ENCODE data around the gene SIRT2.
"Not testable (repeated sequence)": the region's sequence is repeated elsewhere in the genome, so short reads cannot be mapped to it uniquely, and the experiment has no call there.

Gene SIRT2

DNA sequence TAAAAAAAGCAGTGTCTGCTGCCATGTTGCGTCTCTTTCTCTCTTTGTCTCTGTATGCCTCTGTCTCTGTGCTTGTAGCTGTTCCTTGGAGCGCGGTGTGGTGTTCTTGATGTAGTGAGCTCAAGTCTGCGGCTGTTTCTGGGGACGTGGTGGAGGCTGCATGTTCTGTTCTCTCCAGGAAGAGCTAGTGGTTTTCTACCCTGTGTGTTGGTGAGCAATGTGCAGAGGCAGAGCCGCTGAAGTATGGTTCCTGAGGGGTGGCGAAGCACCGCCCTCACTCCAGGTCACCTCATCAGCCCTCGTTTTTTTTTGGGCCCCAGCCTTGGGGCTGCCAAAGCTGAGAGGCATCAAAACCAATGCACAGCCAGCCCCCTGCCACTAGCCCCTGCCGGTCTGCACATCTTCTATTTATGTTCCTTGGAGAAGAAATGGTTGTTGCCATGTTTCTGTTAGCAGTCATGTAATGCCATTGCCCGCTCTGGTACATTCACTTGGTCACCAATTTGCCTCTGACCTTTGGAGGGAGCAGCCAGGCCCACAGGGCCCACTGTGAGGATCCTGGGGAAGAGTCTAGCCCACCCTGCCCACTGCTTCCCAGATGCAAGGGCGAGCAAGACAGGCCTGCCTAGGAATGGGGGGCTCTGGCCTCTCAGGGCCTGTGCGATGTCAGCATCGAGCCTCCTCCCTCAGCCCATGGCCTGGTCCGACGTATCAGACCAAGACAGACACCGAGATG lies 56.8 kb downstream of the SIRT2 start:
- DNase-seq: no peak

DNA sequence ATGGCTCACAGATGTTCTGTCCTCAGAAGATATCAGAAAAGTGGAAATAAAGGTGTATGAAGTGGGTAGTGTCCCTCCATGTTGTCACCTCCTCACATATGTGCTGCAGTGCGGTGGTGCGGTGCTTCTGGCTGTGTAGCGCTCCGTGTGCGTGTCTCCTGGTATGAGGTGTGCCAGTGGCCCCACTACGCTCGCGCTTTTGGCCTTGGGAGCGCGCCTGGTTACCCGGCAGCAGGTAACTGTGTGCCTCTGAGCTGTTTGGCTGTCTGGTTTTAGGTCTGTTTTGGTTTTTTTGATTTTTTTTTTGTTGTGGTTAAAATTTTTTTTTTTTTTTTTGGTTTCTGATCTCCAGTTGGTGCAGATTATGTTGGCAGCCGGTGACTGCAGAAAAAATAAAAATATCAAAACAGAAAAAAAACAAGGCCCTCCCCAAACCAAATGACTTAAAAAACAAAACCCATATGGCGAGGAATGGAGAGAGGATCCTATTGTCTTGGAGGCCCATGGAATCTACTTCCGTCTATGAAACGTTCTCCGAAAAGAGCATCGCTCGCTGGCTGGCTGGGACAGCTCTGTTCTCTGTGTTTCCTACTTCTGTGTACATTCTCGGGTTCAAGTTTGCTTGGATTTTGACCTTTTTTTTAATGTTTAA lies 57.5 kb downstream of the SIRT2 start:
- no peak for DNase-seq

GRCh38 chr19:38841180-38841766 lies 58.1 kb downstream of the SIRT2 start:
- DNase-seq: no peak

GRCh38 chr19:38840583-38840968 lies 58.8 kb downstream of the SIRT2 start:
- DNase-seq: no peak

- no peak for DNase-seq
Observed at GRCh38 chr19:38839816-38840582, 59.4 kb downstream of the SIRT2 start.

GRCh38 chr19:38838986-38839761 lies 60.2 kb downstream of the SIRT2 start:
- no peak for DNase-seq

DNA sequence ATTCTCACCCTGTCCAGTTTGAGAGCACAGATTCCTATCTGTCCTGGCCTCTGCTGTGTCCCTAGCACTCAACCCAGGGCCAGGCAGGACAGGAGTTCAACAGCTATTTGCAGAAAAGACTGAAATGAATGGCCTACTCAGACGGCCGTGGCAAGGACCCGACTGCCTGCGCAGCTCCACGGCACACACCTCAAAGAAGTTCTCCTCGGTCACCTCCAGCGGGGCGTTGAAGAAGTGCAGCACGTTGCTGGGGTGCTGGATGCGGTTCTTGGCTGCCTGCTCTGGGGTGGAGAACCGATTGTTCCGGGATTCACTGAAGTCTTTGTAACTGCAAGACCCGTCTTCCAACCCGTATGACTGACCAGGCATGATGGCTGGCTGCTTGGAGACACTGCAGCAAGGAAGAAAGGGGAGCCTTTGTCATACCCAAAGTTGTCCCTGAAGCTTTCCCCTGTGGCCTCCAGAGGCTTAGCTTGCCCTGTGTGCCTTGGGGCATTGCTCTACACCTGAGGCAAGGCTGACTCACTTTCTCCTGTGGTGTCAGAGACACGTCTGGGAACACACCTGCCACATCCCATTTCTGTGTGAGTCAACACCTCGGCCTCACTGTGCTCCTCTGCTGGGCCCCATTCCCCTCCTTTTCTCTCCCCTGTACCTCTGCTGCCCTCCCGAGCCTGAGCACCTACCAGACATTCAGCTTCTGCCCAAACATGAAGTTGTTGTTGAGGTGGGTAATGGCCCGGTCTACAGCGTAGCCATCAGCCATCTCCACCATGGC lies 61.0 kb downstream of the SIRT2 start:
- DNase-seq: no peak

- peak; percentile 25 for DNase-seq
Observed at GRCh38 chr19:38837656-38838121, 61.7 kb downstream of the SIRT2 start.

GRCh38 chr19:38836983-38837626 lies 62.3 kb downstream of the SIRT2 start:
- DNase-seq: no peak

DNA sequence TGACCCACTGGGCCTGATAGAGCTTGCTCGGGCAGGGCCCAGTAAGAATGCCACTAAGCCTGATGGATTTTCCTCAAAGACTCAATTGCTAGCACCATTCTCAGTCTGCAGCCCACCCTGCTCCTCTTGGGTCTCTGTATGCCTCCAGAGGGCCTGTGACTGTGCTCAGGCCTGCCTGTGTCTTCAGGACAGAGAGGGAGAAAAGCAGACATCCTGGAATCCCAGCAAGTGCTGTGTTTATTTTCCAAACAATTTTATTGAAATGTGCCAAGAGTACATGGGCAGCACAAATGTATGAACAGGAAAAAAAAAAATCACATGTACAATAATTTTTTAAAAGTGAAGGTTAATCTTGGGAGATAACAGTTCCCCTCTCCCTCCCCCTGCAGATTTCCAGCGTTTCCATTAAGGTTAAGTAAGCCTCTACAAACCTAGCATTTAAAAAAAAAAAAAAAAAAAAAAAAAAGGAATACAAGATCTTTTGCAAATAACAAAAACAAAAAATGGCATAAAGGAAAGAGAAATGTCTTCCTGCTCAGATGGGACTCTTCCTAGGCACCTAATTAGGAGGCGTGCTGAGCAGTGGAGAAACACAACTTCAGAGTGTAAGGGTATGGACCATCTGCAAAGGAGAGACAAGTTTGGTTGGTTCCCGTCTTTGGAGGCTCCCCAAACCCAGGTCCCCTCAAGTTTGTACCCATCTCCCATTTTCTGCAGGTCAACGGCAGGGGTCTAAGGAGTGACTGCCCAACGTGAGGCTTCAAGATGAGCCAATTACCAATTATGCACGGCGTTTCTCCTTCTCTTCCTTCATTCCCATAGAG lies 63.0 kb downstream of the SIRT2 start:
- no peak for DNase-seq

DNA sequence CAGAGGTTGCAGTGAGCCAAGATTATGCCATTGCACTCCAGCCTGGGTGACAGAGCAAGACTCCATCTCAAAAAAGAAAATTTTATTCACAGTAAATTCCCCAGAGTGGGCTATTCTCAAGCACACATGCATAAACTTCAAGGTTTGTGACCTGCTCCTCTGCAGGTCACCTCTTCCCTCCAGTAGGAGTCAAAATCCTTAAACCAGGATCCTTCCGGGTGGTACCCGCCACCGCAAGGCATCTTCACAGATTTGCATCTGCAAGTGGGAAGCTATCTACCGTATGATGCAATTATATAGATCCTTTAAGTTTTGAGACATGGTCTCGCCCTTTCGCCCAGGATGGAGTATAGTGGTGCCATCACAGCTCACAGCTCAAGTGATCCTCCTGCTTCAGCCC lies 64.8 kb downstream of the SIRT2 start:
- DNase-seq: no peak

DNA sequence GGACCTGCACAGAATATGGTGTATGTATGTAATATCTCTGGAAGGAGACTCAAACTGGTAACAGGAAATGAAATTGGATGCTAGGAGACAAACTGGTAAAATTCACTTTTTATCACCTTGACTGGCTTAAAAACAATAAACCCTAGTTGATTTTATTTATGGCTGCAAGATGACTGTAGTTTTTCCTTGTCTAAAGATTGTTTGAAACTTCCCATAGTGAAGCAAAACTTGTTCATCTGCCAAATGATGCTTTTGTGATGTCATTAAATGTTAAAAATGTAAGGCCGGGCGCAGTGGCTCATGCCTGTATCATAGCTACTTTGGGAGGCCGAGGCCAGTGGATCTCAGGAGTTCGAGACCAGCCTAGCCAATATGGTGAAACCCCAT lies 65.3 kb downstream of the SIRT2 start:
- DNase-seq: no peak

GRCh38 chr19:38833092-38833425 lies 66.4 kb downstream of the SIRT2 start:
- DNase-seq: no peak

GRCh38 chr19:38831142-38831605 lies 68.2 kb downstream of the SIRT2 start:
- peak; percentile 50 for DNase-seq

GRCh38 chr19:38830039-38830733 lies 69.2 kb downstream of the SIRT2 start:
- no peak for DNase-seq

DNA sequence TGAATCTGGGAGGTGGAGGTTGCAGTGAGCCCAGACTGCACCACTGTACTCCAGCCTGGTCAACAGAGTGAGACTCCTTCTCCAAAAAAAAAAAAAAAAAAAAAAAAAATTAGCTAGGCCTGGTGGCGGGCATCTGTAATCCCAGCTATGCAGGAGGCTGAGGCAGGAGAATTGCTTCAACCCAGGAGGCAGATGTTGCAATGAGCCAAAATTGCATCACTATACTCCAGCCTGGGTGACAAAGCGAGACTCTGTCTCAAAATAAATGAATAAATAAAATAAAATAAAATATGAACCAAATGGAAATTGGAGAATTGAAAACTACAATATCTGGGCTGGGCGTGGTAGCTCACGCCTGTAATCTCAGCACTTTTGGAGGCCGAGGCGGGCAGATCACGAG lies 70.2 kb downstream of the SIRT2 start:
- not testable (repeated sequence) for DNase-seq
